Astrocyte of the spinal cord (primary cell): ENCODE measurements around the gene MISP.

ENCODE experiments used
- DNase-seq: peaks from one replicate; pipeline ENCODE4 v3.0.0; 2011; ENCODE audit warnings: low read depth, low spot score
- H3K4me3 ChIP-seq: 2 replicates; pipeline ENCODE4 v1.5.1; 2011; ENCODE audit warnings: low read depth, mild to moderate bottlenecking, low read length, moderate library complexity
- in situ Hi-C: cut with HindIII; loops from 2 replicates; pipeline ENCODE4 v1.10.0; 2017; ENCODE audit warnings: low sequenced_read_pairs
- TF ChIP-seq, protein P1 (sequence below): IDR thresholded peaks from 2 replicates; pipeline ENCODE4 v1.5.1; 2012; ENCODE audit warnings: low read depth, mild to moderate bottlenecking, low read length, inconsistent platforms

Gene MISP

GRCh38 chr19:718991-719512 is 31.9 kb upstream of the MISP start:
- TF ChIP-seq, protein P1, sequence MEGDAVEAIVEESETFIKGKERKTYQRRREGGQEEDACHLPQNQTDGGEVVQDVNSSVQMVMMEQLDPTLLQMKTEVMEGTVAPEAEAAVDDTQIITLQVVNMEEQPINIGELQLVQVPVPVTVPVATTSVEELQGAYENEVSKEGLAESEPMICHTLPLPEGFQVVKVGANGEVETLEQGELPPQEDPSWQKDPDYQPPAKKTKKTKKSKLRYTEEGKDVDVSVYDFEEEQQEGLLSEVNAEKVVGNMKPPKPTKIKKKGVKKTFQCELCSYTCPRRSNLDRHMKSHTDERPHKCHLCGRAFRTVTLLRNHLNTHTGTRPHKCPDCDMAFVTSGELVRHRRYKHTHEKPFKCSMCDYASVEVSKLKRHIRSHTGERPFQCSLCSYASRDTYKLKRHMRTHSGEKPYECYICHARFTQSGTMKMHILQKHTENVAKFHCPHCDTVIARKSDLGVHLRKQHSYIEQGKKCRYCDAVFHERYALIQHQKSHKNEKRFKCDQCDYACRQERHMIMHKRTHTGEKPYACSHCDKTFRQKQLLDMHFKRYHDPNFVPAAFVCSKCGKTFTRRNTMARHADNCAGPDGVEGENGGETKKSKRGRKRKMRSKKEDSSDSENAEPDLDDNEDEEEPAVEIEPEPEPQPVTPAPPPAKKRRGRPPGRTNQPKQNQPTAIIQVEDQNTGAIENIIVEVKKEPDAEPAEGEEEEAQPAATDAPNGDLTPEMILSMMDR, result no peak
- no peak overlapping the region for H3K4me3 ChIP-seq
- DNase-seq, result no peak
- in situ Hi-C loops, result no loop called here

DNA sequence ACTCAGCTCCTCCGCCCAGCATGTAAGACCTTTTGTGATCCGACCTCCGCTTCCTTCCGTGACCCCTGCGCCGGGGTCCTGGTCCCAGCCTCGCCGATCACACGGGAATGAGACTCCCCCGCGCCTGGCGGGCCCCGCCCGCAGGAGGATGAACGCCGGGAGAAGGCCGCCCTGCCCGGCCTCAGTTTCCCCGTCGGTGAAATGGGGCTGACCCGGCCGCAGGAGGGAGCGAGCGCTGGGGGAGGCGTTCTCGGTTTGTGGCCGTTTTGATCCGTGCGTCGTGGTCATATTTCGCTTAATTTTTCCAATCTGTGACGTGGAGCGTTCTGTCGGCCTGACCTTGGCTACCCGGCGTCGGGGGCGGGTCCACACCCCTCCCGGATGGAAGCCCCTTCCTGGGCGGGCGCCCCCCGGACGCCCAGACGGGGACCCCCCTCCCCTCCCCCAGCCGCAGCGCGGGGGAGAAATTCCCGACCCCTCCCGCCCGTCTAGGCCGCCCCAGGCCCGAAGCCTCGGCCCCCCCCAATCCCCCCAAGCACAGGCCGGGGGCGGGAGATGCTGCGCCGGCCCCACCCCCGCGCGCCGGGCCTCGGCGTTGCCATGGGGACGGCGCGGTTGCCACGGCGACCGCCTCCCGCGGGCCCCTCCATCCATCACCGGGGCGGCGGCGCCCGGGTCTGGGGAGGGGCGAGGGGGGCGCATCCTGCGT is 31.1 kb upstream of the MISP start:
- in situ Hi-C loops, result no loop called here
- no peak overlapping the region for H3K4me3 ChIP-seq
- DNase-seq, result no peak
- TF ChIP-seq, protein P1, result no peak

GRCh38 chr19:720345-721160 is 30.4 kb upstream of the MISP start:
- no peak overlapping the region for H3K4me3 ChIP-seq
- DNase-seq, result no peak
- in situ Hi-C loops, result no loop called here
- TF ChIP-seq, protein P1, result no peak

GRCh38 chr19:722553-723101 is 28.3 kb upstream of the MISP start:
- TF ChIP-seq, protein P1, result no peak
- in situ Hi-C loops, result no loop called here
- no peak for DNase-seq
- no peak overlapping the region for H3K4me3 ChIP-seq

DNA sequence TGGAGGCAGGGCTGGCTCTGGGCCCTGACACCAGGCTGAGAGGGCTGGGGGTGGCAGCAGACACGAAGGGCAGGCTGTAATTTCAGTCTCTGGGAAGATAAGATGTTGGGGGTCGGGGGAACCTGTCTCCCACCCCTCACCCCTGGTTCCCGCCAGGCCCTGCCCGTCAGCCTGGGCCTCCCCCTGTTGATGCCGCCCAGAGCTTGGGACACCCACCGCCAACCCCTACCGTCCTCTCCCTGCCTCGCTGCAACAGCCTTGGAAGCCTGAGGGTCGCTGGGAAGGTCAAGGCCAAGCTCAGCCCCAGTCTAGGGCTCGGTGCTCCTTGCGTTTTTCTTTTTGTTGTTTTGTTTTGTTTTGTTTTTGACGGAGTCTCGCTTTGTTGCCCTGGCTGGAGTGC is 27.7 kb upstream of the MISP start:
- TF ChIP-seq, protein P1, result no peak
- no peak for DNase-seq
- H3K4me3 ChIP-seq, result no peak overlapping the region
- in situ Hi-C loops, result no loop called here

DNA sequence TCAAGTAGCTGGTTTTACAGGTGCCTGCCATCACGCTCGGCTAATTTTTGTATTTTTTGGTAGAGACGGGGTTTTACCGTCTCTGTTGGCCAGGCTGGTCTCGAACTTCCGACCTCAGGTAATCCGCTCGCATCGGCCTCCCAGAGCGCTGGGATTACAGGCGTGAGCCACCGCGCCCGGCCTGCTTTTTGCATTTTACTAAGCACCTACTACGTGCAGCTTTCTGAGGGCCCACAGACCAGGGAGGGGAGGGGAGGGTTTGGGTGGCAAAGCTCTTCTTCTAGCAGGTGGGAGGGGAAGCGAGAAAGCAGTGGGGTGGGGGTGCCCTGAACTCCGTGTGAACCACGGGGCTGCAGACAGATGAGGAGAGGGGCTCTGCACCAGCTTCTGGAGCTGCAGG is 27.2 kb upstream of the MISP start:
- H3K4me3 ChIP-seq, result no peak overlapping the region
- in situ Hi-C loops, result no loop called here
- DNase-seq, result no peak
- TF ChIP-seq, protein P1, result no peak
